GM21723 (cell line): ENCODE data around the gene MRPS2.
"Not testable (repeated sequence)": the region's sequence is repeated elsewhere in the genome, so short reads cannot be mapped to it uniquely, and the experiment has no call there.

Source experiments
- ATAC-seq: cut with Tn5 transposase; IDR thresholded peaks from one replicate; pipeline ENCODE4 v1.9.1; 2021; ENCODE audit warnings: mild to moderate bottlenecking, moderate library complexity; ENCODE audit not compliant: unreplicated experiment

The MRPS2 gene

DNA sequence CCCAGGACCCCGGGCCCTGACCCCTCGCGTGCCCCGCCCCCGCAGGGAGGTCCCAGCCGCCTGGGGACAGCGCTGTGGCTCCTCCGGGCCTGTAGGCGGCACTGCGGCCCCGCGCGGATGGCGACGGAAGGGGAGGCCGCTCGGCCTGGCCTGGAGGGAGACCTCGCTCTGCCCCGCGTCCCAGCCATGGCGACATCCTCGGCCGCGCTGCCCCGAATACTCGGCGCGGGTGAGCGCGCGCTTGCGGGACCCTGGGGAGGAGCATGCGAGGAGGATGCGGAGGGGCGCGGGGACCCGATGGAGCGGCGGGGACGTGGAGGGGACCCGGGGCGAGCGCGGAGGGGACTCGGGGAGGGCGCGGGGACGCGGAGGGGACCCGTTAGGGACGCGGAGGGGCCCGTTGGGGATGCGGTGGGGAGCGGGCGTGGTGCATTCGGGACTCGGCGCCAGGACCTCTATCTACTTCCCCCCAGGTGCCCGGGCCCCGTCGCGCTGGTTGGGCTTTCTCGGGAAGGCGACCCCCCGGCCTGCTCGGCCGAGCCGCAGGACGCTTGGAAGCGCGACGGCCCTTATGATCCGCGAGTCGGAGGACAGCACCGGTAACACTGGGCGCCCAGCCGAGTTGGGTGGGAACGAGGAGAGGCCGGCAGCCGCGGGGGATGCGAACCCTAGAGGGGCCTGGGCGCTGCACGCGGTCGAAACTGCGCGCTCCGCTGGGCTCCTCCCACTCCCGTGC, at the start of gene MRPS2:
TSS of gene MRPS2 (plus strand) at position 158 of the 736 bp plus-strand sequence. CDS start at position 187, 29 bp downstream.
- ATAC-seq, result peak; percentile 81

GRCh38 chr9:135450956-135451355, 49.5 kb upstream of the MRPS2 start:
- ATAC-seq, result no peak

GRCh38 chr9:135451909-135452308, 48.6 kb upstream of the MRPS2 start:
- not testable (repeated sequence) for ATAC-seq

GRCh38 chr9:135454737-135455136, 45.7 kb upstream of the MRPS2 start:
- ATAC-seq, result no peak

- no peak for ATAC-seq
These were observed 45.0 kb upstream of the MRPS2 start for GRCh38 chr9:135455401-135456030.

DNA sequence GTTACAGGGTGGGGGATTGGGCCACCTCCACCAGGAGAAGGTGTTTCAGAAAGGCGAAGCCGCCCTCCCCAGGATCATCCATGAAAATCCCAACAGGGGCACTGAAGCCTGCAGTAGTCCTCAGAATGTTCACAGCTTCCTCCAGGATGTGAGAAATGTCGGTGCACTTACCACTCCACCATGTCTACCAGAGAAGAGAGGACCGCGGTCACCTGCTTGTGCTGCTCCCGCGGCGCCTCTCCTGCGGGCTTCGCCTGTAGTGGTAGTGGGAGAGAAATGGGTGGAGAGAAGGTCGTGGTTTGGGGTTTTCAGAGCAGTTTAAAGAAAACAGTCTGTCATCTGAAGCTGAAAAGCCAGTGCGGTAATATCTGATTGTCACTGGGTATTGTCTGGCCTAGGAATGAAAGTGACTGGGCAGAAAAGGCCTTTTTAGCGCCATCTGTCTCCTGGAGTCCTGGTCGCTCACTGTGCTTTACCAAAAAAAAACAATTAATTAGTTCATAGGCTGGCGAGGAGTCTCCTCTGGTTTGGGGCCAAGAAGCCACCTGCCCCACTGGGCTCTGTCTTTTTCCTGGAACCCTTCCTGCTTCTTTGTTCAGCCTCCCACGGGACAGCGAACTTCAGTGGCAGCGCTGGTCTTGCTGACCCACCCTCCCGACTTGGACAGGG, 43.9 kb upstream of the MRPS2 start:
- no peak for ATAC-seq

DNA sequence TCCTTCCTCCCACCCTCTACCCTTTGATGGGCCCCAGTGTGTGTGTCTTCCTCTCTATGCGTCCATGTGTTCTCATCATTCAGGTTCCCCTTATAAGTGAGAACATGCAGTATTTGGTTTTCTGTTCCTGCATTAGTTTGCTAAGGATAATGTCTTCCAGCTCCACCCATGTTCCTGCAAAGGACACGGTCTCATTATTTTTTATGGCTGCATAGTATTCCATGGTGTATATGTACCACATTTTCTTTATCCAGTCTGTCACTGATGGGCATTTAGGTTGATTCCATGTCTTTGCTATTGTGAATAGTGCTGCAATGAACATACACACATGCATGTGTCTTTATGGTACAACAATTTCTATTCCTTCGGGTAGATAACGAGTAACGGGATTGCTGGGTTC, 42.0 kb upstream of the MRPS2 start:
- not testable (repeated sequence) for ATAC-seq

DNA sequence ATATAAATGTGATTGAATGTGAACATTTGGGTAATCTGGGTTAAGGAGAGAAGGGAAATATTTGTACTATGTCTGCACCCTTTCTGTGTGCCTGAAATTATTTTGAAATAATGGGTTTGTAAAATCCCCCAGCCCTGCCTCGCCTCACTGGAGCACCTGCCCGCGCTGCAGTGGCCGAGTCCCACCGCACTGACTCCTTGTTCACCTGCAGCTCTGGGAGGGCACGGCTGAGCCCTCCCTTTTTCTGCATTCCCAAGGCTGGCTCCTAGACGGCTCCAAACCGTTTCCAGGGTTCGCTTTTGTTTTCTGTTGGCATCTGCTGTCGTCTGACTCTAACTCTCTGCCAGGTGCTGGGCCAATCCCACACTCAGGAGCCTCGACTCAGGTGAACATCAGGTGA, 38.5 kb upstream of the MRPS2 start:
- ATAC-seq, result no peak

GRCh38 chr9:135463140-135463539, 37.3 kb upstream of the MRPS2 start:
- no peak for ATAC-seq

- no peak for ATAC-seq
These were observed 36.3 kb upstream of the MRPS2 start for GRCh38 chr9:135464181-135464580.

DNA sequence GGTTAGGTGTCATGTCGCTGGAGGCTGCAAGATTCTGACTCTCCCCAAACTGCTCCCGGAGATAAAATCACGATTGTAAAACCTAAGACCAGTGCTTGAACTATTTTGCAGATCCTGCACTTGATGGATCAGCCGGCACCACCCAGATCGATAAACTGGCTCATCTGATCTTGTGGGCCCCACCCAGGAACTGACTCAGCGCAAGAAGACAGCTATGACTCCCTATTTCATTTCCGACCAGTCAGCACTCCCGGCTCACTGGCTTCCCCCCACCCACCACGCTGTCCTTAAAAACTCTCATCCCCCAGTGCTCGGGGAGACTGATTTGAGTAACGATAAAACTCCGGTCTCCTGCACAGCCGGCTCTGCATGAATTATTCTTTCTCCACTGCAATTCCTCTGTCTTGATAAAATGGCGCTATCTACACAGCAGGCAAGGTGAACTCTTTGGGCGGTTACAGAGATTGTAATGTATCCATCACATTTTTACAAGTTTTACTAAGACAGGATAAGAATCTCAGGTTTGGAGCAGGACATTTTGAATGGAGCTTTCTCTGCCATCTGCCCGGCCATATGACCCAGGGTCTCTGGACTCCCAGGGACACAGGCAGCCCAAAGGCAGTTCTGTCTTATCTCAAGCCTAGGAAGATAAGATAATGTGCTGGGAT, 31.5 kb upstream of the MRPS2 start:
- no peak for ATAC-seq

GRCh38 chr9:135471791-135472640, 28.5 kb upstream of the MRPS2 start:
- no peak for ATAC-seq

- ATAC-seq, result no peak
These were observed 26.4 kb upstream of the MRPS2 start for GRCh38 chr9:135473972-135474543.

DNA sequence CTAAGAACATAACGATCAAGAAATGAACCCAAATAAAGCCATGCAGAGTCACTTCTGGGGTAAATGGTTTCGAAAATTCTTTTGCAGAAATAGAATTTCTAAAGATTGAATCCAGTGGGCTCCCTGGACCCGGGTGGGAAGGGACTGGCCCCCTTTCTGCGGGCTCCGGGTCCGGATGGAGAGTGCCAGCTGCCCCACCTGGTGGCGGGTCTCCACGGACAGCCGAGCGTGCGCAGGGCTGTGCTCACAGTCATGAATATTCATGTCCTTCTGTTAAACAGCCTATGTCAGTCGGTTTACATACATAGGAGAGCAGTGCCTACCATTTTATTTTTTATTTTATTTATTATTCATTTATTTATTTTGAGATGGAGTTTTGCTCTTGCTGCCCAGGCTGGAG, 25.6 kb upstream of the MRPS2 start:
- ATAC-seq, result no peak

DNA sequence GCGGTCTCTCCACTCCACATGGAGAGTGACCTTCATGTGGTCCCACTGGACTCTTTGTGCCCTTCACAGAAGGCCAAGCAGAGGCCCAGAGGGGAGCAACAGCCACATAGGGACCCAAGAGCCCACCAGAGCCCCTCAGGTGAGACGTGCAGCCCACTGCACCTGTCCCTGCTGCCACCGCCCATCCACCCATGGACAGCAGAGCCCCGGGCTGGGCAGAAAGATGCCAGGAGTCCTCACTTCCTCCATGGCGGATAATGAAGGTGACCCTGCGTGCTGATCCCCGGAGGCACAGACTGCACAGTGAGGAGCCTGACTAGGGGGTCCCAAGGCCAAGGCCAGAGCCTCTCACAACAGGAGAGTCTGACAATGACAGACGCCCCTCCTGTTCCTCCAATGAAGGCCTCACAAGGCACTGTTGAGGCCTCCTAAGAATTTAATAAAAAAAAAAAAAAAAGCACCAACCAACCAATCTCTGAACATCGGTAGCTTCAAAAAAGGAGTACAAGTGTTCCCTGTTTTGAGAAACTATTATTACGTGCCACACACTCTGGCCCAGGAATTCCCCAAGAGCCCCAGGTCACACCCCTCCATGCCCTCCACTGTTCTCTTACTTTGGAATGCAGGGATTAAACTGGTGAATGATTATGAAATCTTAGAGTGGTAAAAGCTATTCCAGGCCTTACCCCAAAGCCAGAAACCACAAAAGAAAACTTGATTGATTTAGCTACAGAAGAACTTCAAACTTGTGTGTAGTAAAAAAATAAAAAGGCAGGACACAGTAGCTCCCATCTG, 23.7 kb upstream of the MRPS2 start:
- ATAC-seq, result no peak

GRCh38 chr9:135478191-135478590, 22.3 kb upstream of the MRPS2 start:
- ATAC-seq, result no peak

GRCh38 chr9:135478829-135479468, 21.5 kb upstream of the MRPS2 start:
- ATAC-seq, result no peak

DNA sequence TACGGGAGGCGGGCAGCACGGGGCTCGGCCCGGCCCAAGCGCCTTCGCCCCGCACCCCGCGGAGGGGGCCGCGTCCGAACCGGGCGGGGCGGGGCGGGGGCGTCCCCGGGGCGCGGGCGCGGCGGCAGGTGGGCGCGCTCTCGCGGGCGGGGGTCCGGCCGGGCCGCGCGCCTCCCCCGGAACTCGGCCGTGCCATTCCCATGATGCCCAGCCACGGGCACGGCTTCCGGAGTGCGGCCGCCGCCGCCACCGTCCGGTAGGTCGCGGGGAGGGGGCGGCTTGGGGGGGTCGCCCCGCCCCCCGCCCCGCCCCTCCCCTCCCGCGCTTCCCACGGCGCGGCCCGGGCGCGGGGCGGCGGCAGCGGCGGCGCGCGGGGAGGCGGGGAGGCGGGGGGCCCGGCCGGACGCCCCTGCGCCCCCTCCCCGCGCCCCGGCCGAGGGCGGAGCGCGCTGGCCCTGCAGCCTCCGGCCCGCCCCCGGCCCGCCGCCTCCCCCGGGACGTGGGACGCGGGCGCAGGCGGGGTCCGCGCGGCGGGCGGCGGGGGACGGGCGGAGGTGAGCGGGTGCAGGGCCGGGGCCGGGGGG, 20.9 kb upstream of the MRPS2 start, which contains the start of gene PPP1R26:
TSS of gene PPP1R26 (plus strand) at position 314 of the 584 bp plus-strand sequence. CDS start 4,729 bp downstream, outside the sequence.
- ATAC-seq, result no peak
